Activated T-helper 17 cell treated with anti-CD3 and anti-CD28 coated beads, Interleukin-2, amount 50 U/mL, for 72 hours (primary cell): ENCODE measurements around the gene GABRG3. TPM values are rescaled to one million over a fixed set of nuclear protein-coding genes. Genes with fewer than 3 reads are reported as not detected.

ENCODE experiments used
- ATAC-seq: fragments of 150-1000 bp; cut with Tn5 transposase; replicated peaks from 2 replicates; pipeline ENCODE4 v1.10.0; 2021; ENCODE audit warnings: mild to moderate bottlenecking, moderate library complexity
- H3K27ac Mint-ChIP-seq: one replicate; pipeline ENCODE4 v1.8.0; 2022; ENCODE audit warnings: mixed read lengths
- H3K27me3 Mint-ChIP-seq: one replicate; pipeline ENCODE4 v1.8.0; 2022; ENCODE audit warnings: mixed read lengths
- H3K36me3 Mint-ChIP-seq: one replicate; pipeline ENCODE4 v1.8.0; 2022; ENCODE audit warnings: low read depth, mild to moderate bottlenecking, mixed read lengths
- H3K4me1 Mint-ChIP-seq: one replicate; pipeline ENCODE4 v1.8.0; 2022; ENCODE audit warnings: mixed read lengths
- H3K4me3 Mint-ChIP-seq: one replicate; pipeline ENCODE4 v1.8.0; 2022; ENCODE audit warnings: mild to moderate bottlenecking, mixed read lengths
- H3K9me3 Mint-ChIP-seq: one replicate; pipeline ENCODE4 v1.8.0; 2022; ENCODE audit warnings: mixed read lengths
- total RNA-seq, 2 donors: library from RNA; stranded (reverse); gene quantifications; one replicate each; pipeline ENCODE4 v1.2.3, GENCODE V29; 2022

The GABRG3 gene
- total RNA-seq, 2 donors from 2014 or later = not detected

GRCh38 chr15:27429577-27429976 lies 458.6 kb downstream of the GABRG3 start:
- H3K4me3 Mint-ChIP-seq = no peak overlapping the region
- no peak for ATAC-seq
- H3K4me1 Mint-ChIP-seq = no peaks in the 10 kb centered on the region
- H3K27ac Mint-ChIP-seq = no peak overlapping the region
- no peaks in the 10 kb centered on the region for H3K36me3 Mint-ChIP-seq
- no peaks in the 10 kb centered on the region for H3K27me3 Mint-ChIP-seq
- peaks cover 17% of the 10 kb centered on the region for H3K9me3 Mint-ChIP-seq

- H3K4me3 Mint-ChIP-seq = no peak overlapping the region
- peaks cover 19% of the 10 kb centered on the region for H3K9me3 Mint-ChIP-seq
- no peaks in the 10 kb centered on the region for H3K4me1 Mint-ChIP-seq
- ATAC-seq = no peak
- no peaks in the 10 kb centered on the region for H3K36me3 Mint-ChIP-seq
- H3K27ac Mint-ChIP-seq = no peak overlapping the region
- H3K27me3 Mint-ChIP-seq = no peaks in the 10 kb centered on the region
These were observed 462.6 kb downstream of the GABRG3 start for GRCh38 chr15:27433604-27434003.

- no peak for ATAC-seq
- H3K4me3 Mint-ChIP-seq = no peak overlapping the region
- H3K36me3 Mint-ChIP-seq = no peaks in the 10 kb centered on the region
- no peaks in the 10 kb centered on the region for H3K27me3 Mint-ChIP-seq
- peaks cover 17% of the 10 kb centered on the region for H3K9me3 Mint-ChIP-seq
- H3K4me1 Mint-ChIP-seq = no peaks in the 10 kb centered on the region
- no peak overlapping the region for H3K27ac Mint-ChIP-seq
These were observed 467.7 kb downstream of the GABRG3 start for GRCh38 chr15:27438403-27439375.

DNA sequence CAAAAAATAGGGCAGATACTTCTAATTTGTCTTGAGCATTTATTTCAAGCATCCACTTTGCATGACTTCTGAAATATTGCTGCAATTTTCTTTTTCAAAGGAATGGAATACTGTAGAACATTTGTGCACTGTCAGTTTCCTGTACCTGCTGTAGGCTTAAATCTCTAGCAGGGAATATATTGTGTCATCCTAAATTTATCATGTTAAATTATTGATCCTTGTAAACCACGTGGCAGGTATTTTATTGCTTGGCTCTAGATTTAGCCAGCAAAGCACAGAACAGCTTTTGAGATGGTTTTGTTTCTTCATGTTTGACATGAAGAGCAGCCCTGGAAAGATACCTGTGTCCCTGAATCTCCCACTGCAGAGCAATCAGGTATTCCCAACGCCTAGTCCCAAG lies 470.1 kb downstream of the GABRG3 start:
- Mint-ChIP-seq H3K27ac (no peak overlapping the region), H3K9me3 (peaks cover 17% of the 10 kb centered on the region), H3K27me3 (no peaks in the 10 kb centered on the region), H3K36me3 (no peaks in the 10 kb centered on the region), H3K4me3 (no peak overlapping the region), H3K4me1 (no peaks in the 10 kb centered on the region)
- ATAC-seq = no peak

DNA sequence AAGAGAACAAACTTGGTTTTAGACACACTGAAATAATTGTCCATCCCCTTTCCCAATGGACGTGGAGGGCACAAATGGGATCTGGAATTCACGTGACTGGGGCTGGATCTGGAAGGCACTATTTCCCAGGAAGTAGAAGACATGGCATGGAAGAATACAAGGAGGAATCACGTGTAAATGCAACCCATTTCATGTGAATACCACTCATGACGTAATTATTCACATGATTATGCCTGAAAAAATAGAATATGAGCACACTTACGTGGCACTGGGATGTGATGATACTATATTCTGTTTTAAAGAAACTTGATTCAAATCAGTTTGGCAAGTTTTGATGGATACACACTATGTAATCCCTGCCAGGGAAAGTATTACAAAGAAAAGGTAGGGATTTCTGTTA lies 477.3 kb downstream of the GABRG3 start:
- no peak for ATAC-seq
- Mint-ChIP-seq H3K27me3 (no peaks in the 10 kb centered on the region), H3K9me3 (peaks cover 9% of the 10 kb centered on the region), H3K27ac (no peak overlapping the region), H3K4me1 (no peaks in the 10 kb centered on the region), H3K36me3 (no peaks in the 10 kb centered on the region), H3K4me3 (no peak overlapping the region)

GRCh38 chr15:27448986-27449385 lies 478.0 kb downstream of the GABRG3 start:
- Mint-ChIP-seq H3K4me3 (no peak overlapping the region), H3K4me1 (no peaks in the 10 kb centered on the region), H3K27me3 (no peaks in the 10 kb centered on the region), H3K9me3 (peaks cover 9% of the 10 kb centered on the region), H3K27ac (no peak overlapping the region), H3K36me3 (no peaks in the 10 kb centered on the region)
- no peak for ATAC-seq

DNA sequence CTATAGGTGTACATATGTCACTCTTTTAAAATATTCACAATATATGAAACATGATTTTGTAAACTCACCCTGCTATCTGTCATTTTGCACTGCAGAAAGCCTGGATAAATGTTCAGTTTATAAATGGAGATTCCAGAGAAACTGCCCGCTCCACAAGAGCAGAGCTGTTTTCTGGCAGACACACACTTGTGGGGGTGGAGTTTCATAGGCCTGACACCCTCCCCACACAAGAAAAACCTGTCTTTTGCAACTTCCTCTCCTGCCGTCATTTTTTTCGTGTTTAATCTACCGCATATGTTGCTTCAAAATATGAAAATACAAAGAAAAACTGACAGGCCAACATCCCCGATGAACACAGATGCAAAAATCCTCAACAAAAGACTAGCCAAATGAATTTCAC lies 479.0 kb downstream of the GABRG3 start:
- H3K4me1 Mint-ChIP-seq = no peaks in the 10 kb centered on the region
- H3K4me3 Mint-ChIP-seq = no peak overlapping the region
- H3K27me3 Mint-ChIP-seq = no peaks in the 10 kb centered on the region
- no peak for ATAC-seq
- peaks cover 9% of the 10 kb centered on the region for H3K9me3 Mint-ChIP-seq
- no peak overlapping the region for H3K27ac Mint-ChIP-seq
- H3K36me3 Mint-ChIP-seq = no peaks in the 10 kb centered on the region

GRCh38 chr15:27454281-27455075 lies 483.5 kb downstream of the GABRG3 start:
- H3K9me3 Mint-ChIP-seq = peaks cover 4% of the 10 kb centered on the region
- H3K27me3 Mint-ChIP-seq = no peaks in the 10 kb centered on the region
- no peak overlapping the region for H3K27ac Mint-ChIP-seq
- no peak for ATAC-seq
- no peaks in the 10 kb centered on the region for H3K4me1 Mint-ChIP-seq
- H3K36me3 Mint-ChIP-seq = no peaks in the 10 kb centered on the region
- H3K4me3 Mint-ChIP-seq = no peak overlapping the region

GRCh38 chr15:27456807-27457206 lies 485.8 kb downstream of the GABRG3 start:
- ATAC-seq = no peak
- H3K36me3 Mint-ChIP-seq = no peaks in the 10 kb centered on the region
- H3K27me3 Mint-ChIP-seq = no peaks in the 10 kb centered on the region
- no peaks in the 10 kb centered on the region for H3K4me1 Mint-ChIP-seq
- H3K9me3 Mint-ChIP-seq = peaks cover 4% of the 10 kb centered on the region
- H3K27ac Mint-ChIP-seq = no peak overlapping the region
- H3K4me3 Mint-ChIP-seq = no peak overlapping the region

- H3K27ac Mint-ChIP-seq = no peak overlapping the region
- H3K9me3 Mint-ChIP-seq = peaks cover 4% of the 10 kb centered on the region
- no peaks in the 10 kb centered on the region for H3K36me3 Mint-ChIP-seq
- no peak for ATAC-seq
- H3K27me3 Mint-ChIP-seq = no peaks in the 10 kb centered on the region
- H3K4me3 Mint-ChIP-seq = no peak overlapping the region
- no peaks in the 10 kb centered on the region for H3K4me1 Mint-ChIP-seq
These were observed 486.8 kb downstream of the GABRG3 start for GRCh38 chr15:27457766-27458165.

DNA sequence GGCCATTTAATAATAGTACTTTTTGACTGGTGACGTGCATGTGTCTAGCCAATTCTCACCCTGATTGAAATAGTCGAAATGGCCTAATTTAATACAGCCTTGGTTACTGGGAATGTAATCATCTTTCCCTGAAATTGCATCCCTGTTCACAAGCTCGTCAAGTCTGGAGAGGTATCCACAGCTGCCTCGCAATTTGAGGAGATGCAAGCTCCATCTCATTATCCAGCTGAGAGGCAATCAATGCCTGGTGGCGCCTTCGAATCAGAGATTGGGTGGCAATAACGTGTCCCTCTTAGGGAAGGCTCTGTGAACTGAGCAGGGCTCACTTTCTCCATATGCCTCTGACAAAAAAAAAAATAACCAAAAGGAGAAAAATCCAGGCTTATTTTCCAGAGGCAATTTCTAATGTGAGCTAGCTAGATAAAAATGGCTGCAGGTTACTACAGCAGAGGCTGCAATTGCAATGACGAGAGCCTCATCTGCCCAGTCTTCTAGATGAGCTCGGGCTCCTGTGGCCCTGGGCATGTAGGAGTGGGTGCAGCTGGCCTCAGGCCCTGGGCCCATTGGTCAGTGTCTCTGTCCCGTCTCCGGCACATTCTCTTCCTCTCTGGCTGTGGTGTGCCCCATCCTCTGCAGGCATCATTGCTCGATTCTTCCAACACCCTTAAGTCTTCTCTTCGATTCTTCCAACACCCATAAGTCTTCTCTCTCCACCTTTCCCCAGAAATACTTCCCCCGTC lies 487.5 kb downstream of the GABRG3 start:
- Mint-ChIP-seq H3K36me3 (no peaks in the 10 kb centered on the region), H3K4me1 (no peaks in the 10 kb centered on the region), H3K9me3 (peaks cover 4% of the 10 kb centered on the region), H3K27me3 (no peaks in the 10 kb centered on the region), H3K27ac (no peak overlapping the region), H3K4me3 (no peak overlapping the region)
- no peak for ATAC-seq

- ATAC-seq = no peak
- H3K36me3 Mint-ChIP-seq = no peaks in the 10 kb centered on the region
- H3K9me3 Mint-ChIP-seq = peaks cover 4% of the 10 kb centered on the region
- H3K27me3 Mint-ChIP-seq = no peaks in the 10 kb centered on the region
- H3K4me1 Mint-ChIP-seq = no peaks in the 10 kb centered on the region
- no peak overlapping the region for H3K4me3 Mint-ChIP-seq
- no peak overlapping the region for H3K27ac Mint-ChIP-seq
These were observed 488.9 kb downstream of the GABRG3 start for GRCh38 chr15:27459836-27460235.

GRCh38 chr15:27461181-27461580 lies 490.2 kb downstream of the GABRG3 start:
- no peak overlapping the region for H3K4me3 Mint-ChIP-seq
- no peaks in the 10 kb centered on the region for H3K27me3 Mint-ChIP-seq
- H3K9me3 Mint-ChIP-seq = peaks cover 4% of the 10 kb centered on the region
- no peaks in the 10 kb centered on the region for H3K36me3 Mint-ChIP-seq
- ATAC-seq = no peak
- H3K4me1 Mint-ChIP-seq = no peaks in the 10 kb centered on the region
- no peak overlapping the region for H3K27ac Mint-ChIP-seq

DNA sequence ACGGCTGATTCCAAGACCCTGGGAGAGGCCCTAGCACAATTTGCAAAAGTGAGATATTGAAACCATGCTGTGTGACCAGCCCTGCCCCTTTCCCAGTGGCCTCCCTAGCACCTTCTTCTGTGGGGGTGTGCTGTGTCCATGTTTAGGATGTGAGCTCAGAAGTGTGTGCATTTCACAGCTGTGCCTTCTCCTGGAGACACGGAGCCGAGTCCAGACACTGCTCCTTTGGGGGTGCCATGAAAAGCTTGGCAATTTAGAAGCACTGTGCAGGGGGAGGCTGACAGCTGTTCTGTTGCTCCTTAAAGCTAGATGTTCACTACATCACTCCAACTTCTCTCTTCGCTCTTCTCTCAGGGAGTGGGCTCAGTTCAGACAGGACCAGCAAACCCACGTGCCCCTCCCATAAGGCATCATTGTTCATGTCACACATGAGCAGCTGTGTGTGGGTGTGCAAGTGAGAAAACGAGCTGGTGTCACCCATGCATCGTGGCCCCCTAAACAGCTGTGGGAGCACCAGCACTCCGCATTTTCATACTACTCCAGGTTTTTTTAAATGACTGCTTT lies 492.6 kb downstream of the GABRG3 start:
- Mint-ChIP-seq H3K27ac (no peak overlapping the region), H3K27me3 (no peaks in the 10 kb centered on the region), H3K9me3 (peaks cover 4% of the 10 kb centered on the region), H3K4me3 (no peak overlapping the region), H3K4me1 (no peaks in the 10 kb centered on the region), H3K36me3 (no peaks in the 10 kb centered on the region)
- ATAC-seq = no peak
